ENCODE measurements around the gene RBM34.
"Not testable (repeated sequence)": the region's sequence is repeated elsewhere in the genome, so short reads cannot be mapped to it uniquely, and the experiment has no call there.

Gene RBM34

GRCh38 chr1:235098991-235099390, 62.1 kb downstream of the RBM34 start:
- H4K20me1 ChIP-seq (ENCODE audit: insufficient read depth, low read length, poor library complexity, severe bottlenecking) = no peaks in the 10 kb centered on the region
- no peaks in the 10 kb centered on the region for H3K36me3 ChIP-seq (ENCODE audit: insufficient read depth, low read length)
- no peaks in the 10 kb centered on the region for H3K79me2 ChIP-seq (ENCODE audit: insufficient read depth, low read length)
- H3K27me3 ChIP-seq (ENCODE audit: insufficient read depth, low read length, poor library complexity, severe bottlenecking) = no peaks in the 10 kb centered on the region
- H3F3A ChIP-seq (ENCODE audit: low read depth) = no peaks in the 10 kb centered on the region
- no peak overlapping the region for H2AFZ ChIP-seq (ENCODE audit: low read length)
- no peaks in the 10 kb centered on the region for H3K9me2 ChIP-seq (replicated peaks; ENCODE audit: low read depth, low read length)
- no peak for TF ChIP-seq EZH2phosphoT487 (IDR thresholded peaks at IDR 0.05; ENCODE audit: borderline replicate concordance)
- TF ChIP-seq, protein P1, sequence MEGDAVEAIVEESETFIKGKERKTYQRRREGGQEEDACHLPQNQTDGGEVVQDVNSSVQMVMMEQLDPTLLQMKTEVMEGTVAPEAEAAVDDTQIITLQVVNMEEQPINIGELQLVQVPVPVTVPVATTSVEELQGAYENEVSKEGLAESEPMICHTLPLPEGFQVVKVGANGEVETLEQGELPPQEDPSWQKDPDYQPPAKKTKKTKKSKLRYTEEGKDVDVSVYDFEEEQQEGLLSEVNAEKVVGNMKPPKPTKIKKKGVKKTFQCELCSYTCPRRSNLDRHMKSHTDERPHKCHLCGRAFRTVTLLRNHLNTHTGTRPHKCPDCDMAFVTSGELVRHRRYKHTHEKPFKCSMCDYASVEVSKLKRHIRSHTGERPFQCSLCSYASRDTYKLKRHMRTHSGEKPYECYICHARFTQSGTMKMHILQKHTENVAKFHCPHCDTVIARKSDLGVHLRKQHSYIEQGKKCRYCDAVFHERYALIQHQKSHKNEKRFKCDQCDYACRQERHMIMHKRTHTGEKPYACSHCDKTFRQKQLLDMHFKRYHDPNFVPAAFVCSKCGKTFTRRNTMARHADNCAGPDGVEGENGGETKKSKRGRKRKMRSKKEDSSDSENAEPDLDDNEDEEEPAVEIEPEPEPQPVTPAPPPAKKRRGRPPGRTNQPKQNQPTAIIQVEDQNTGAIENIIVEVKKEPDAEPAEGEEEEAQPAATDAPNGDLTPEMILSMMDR (conservative IDR thresholded peaks at IDR 0.05; ENCODE audit: low read length) = no peak
- H3K4me2 ChIP-seq (ENCODE audit: low read depth, low read length, poor library complexity, severe bottlenecking) = no peak overlapping the region
- no peak overlapping the region for H3K4me3 ChIP-seq (ENCODE audit: low read length, poor library complexity, severe bottlenecking)
- no peaks in the 10 kb centered on the region for H3K4me1 ChIP-seq (ENCODE audit: insufficient read depth, low read length, poor library complexity, severe bottlenecking)
- no peak overlapping the region for H3K9ac ChIP-seq (ENCODE audit: low read depth, low read length, poor library complexity, severe bottlenecking)
- H3K9me3 ChIP-seq (ENCODE audit: insufficient read depth, low read depth, low read length) = no peaks in the 10 kb centered on the region

DNA sequence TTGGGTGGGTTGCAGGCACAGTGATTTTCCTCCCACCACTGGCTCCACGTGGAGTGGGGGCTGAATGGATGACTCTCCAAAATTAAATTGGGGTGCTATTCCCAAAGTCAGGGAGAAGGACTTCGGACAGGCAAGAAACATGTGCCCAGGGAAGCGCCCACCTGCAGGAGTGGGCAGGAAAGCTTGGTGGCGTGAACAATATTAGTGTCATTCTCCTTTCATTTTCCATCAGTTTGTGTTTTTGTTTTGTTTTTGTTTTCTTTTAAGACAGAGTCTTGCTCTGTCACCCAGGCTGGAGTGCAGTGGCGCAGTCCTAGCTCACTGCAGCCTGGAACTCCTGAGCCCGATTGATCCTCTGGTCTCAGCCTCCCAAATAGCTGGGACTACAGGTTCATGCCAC, 62.5 kb downstream of the RBM34 start:
- Histone ChIP-seq H3K4me2 (ENCODE audit: low read depth, low read length, poor library complexity, severe bottlenecking) (no peak overlapping the region), H3K9me3 (ENCODE audit: insufficient read depth, low read depth, low read length) (no peaks in the 10 kb centered on the region), H3K27me3 (ENCODE audit: insufficient read depth, low read length, poor library complexity, severe bottlenecking) (no peaks in the 10 kb centered on the region), H3K79me2 (ENCODE audit: insufficient read depth, low read length) (no peaks in the 10 kb centered on the region), H3K36me3 (ENCODE audit: insufficient read depth, low read length) (no peaks in the 10 kb centered on the region), H3K4me1 (ENCODE audit: insufficient read depth, low read length, poor library complexity, severe bottlenecking) (no peaks in the 10 kb centered on the region), H3K4me3 (ENCODE audit: low read length, poor library complexity, severe bottlenecking) (no peak overlapping the region), H3K9me2 (replicated peaks; ENCODE audit: low read depth, low read length) (no peaks in the 10 kb centered on the region), H3K9ac (ENCODE audit: low read depth, low read length, poor library complexity, severe bottlenecking) (no peak overlapping the region), H4K20me1 (ENCODE audit: insufficient read depth, low read length, poor library complexity, severe bottlenecking) (no peaks in the 10 kb centered on the region), H3F3A (ENCODE audit: low read depth) (no peaks in the 10 kb centered on the region), H2AFZ (ENCODE audit: low read length) (no peak overlapping the region)
- no peak for TF ChIP-seq EZH2phosphoT487 (IDR thresholded peaks at IDR 0.05; ENCODE audit: borderline replicate concordance)
- TF ChIP-seq, protein P1 (conservative IDR thresholded peaks at IDR 0.05; ENCODE audit: low read length) = no peak

- H2AFZ ChIP-seq (ENCODE audit: low read length); H3K9ac ChIP-seq (ENCODE audit: low read depth, low read length, poor library complexity, severe bottlenecking); H4K20me1 ChIP-seq (ENCODE audit: insufficient read depth, low read length, poor library complexity, severe bottlenecking); H3K9me3 ChIP-seq (ENCODE audit: insufficient read depth, low read depth, low read length); H3K36me3 ChIP-seq (ENCODE audit: insufficient read depth, low read length); H3K27me3 ChIP-seq (ENCODE audit: insufficient read depth, low read length, poor library complexity, severe bottlenecking); H3F3A ChIP-seq (ENCODE audit: low read depth); H3K9me2 ChIP-seq (replicated peaks; ENCODE audit: low read depth, low read length); H3K4me1 ChIP-seq (ENCODE audit: insufficient read depth, low read length, poor library complexity, severe bottlenecking); H3K4me2 ChIP-seq (ENCODE audit: low read depth, low read length, poor library complexity, severe bottlenecking); H3K79me2 ChIP-seq (ENCODE audit: insufficient read depth, low read length); H3K4me3 ChIP-seq (ENCODE audit: low read length, poor library complexity, severe bottlenecking): not testable (repeated sequence)
These were observed 63.5 kb downstream of the RBM34 start for GRCh38 chr1:235097501-235097900.

DNA sequence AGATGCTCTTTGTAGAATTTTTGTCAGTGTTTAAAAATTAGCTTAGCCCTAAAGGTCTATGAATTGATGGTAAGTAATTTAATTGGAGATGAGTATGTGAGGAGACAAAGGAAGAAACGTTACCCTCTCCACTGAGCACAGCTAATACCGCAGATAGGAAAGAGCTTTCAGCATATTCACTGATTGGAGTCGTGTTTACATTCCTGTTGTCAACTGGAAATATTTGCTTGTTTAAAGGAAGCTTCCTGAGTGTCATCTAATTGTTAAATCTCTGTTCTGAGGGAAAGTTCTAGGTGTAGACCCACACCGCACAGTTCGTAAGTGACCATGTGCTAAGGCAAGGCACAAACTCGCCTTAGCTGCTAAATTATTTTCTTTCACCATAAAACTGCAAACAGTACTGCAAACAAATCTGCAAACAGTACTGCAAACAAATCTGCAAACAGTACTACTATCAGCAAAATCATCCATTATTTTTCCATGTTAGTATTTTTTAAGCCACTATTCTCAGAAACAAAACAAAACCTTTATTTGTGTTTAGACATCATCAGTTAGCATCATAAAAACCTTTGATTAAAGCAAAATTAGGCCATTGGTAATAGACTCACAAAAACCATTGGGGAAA, 65.0 kb downstream of the RBM34 start:
- H3K9ac ChIP-seq (ENCODE audit: low read depth, low read length, poor library complexity, severe bottlenecking) = no peak overlapping the region
- H3K36me3 ChIP-seq (ENCODE audit: insufficient read depth, low read length) = no peaks in the 10 kb centered on the region
- no peaks in the 10 kb centered on the region for H3K79me2 ChIP-seq (ENCODE audit: insufficient read depth, low read length)
- no peak overlapping the region for H2AFZ ChIP-seq (ENCODE audit: low read length)
- H4K20me1 ChIP-seq (ENCODE audit: insufficient read depth, low read length, poor library complexity, severe bottlenecking) = no peaks in the 10 kb centered on the region
- no peak overlapping the region for H3K4me2 ChIP-seq (ENCODE audit: low read depth, low read length, poor library complexity, severe bottlenecking)
- H3K9me2 ChIP-seq (replicated peaks; ENCODE audit: low read depth, low read length) = no peaks in the 10 kb centered on the region
- no peaks in the 10 kb centered on the region for H3K9me3 ChIP-seq (ENCODE audit: insufficient read depth, low read depth, low read length)
- no peaks in the 10 kb centered on the region for H3K27me3 ChIP-seq (ENCODE audit: insufficient read depth, low read length, poor library complexity, severe bottlenecking)
- no peaks in the 10 kb centered on the region for H3K4me1 ChIP-seq (ENCODE audit: insufficient read depth, low read length, poor library complexity, severe bottlenecking)
- H3F3A ChIP-seq (ENCODE audit: low read depth) = no peaks in the 10 kb centered on the region
- no peak overlapping the region for H3K4me3 ChIP-seq (ENCODE audit: low read length, poor library complexity, severe bottlenecking)
- TF ChIP-seq, protein P1 (conservative IDR thresholded peaks at IDR 0.05; ENCODE audit: low read length) = no peak
- no peak for TF ChIP-seq EZH2phosphoT487 (IDR thresholded peaks at IDR 0.05; ENCODE audit: borderline replicate concordance)

Measured in Loucy (cell line).